Loucy (cell line): ENCODE measurements around the gene HELT.

Experiments
- EZH2phosphoT487 ChIP-seq: fragments of 200-600 bp; IDR thresholded peaks from 2 replicates; pipeline ENCODE4 v1.6.1; 2018; ENCODE audit warnings: antibody characterized with exemption, mild to moderate bottlenecking, moderate library complexity, borderline replicate concordance
- TF ChIP-seq, protein P1 (sequence below): fragments of 200-600 bp; sonication (generic); conservative IDR thresholded peaks from 2 replicates; pipeline ENCODE4 v1.5.1; 2014; ENCODE audit warnings: mild to moderate bottlenecking, antibody characterized with exemption, low read length

DNA sequence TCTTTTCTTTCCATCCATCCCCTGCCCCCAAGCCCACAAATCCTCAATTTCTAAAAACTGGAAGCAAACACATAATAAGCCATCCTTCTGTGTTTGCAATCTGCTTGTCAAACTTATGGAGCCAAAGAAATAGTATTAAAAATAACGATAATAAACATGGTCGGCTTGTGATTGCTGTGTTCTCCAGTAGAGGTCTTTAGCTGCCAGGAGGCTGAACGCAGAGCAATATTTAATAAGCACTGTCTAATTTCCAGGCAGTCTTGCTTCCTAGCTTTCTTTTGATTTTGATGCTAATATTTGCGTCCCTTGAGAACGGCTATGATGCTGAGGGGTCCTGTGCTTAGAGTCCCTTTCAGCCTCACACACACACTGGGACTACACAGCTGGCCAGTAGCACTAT, 3.2 kb upstream of the HELT start:
- TF ChIP-seq, protein P1, sequence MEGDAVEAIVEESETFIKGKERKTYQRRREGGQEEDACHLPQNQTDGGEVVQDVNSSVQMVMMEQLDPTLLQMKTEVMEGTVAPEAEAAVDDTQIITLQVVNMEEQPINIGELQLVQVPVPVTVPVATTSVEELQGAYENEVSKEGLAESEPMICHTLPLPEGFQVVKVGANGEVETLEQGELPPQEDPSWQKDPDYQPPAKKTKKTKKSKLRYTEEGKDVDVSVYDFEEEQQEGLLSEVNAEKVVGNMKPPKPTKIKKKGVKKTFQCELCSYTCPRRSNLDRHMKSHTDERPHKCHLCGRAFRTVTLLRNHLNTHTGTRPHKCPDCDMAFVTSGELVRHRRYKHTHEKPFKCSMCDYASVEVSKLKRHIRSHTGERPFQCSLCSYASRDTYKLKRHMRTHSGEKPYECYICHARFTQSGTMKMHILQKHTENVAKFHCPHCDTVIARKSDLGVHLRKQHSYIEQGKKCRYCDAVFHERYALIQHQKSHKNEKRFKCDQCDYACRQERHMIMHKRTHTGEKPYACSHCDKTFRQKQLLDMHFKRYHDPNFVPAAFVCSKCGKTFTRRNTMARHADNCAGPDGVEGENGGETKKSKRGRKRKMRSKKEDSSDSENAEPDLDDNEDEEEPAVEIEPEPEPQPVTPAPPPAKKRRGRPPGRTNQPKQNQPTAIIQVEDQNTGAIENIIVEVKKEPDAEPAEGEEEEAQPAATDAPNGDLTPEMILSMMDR = no peak
- no peak for TF ChIP-seq EZH2phosphoT487
